Measurements from ENCODE around the gene WDFY4.

Gene WDFY4

DNA sequence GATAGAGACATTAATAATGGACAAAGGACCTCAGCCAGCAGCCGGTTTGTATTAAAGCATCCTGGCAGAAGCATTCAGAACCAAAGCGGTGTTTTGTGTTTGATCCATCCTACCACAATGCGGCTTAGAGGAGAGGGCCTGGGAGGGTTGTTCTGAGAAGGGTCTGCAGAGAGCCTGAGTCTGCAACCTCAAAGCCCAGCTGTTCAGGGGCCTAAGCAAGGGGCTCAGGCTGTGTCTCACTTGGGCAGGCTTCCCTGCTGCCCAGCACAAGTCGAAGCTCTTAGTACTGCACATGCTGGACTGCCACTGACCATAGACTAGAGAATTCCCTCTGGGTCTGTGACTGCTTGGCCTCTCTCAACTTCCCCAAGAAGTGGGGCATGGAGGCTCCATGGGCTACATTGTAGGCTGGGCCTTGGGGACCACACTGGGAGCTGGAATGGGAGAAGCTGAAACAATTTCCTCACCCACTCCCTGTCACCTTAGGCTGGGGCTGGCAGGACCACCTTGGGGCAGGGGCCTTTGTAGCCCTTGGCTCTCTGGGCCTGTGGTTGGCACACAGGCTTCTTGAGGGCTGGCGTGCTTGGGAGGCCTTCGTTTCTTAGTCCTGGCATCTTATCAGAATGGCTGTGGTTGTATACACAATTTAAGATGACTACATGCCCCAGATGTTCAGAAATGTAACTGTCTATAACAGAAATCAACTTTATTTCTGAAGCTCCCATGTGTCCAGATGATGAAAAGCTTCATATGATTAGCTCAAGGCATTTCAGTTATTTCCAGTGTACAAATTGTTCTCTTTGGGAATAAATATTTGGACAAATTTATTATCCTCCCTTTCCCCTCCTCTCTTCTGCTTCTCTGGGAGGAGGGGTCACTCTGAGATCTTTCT lies 210.5 kb downstream of the WDFY4 start:
- DNase-seq = no peak

DNA sequence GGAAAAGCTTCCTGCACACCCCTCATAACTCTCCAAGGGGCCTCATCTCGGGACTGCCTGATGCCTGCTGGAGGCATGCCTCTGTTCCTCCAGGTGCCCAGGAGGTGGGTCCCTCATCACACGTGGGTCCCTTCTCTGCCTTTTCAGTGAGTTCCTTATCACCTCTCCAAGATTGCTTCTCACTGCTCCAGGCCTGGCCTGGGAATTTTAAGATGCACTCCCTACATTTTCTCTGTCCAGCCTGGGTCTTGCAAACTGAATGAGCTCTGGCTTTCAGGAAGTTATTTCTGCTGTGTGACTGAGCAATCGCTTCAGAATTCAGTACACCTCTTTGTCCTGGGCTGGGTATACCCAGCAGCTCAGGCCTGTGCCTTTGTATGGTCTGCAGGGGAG lies 211.1 kb downstream of the WDFY4 start:
- DNase-seq = no peak

DNA sequence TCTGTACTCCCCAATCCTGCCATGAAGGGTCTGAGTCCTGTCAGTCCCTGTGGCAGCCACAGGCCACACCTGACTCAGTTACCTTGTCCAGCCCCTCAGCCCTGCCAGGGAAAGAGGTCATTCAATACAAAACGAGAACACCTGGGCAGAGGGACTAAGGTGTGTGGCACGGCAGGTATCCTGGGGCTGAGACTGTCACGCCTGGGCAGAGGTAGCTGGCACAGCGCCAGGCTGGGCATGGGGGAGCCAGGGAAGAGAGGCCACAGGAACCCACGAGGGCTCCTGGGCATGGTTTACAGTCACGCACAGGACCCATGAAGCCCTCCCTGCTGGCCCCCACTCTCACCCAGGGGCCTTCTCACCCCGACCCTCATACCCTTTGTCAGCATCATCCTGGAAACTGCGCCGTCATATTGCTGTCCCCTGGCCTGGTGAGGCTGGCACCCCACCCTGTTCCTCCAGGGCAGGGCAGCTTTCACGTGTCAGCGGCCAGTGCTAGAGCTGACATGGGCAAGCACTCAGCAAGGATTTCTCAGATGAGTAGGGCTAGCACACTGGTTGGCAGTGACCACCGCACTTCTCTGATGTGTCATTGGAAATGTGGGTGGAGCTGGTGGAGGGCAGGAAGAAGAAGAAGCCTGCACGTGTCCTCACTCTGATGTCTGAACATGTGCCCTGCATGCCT lies 212.2 kb downstream of the WDFY4 start:
- peak; percentile 25 for DNase-seq

DNA sequence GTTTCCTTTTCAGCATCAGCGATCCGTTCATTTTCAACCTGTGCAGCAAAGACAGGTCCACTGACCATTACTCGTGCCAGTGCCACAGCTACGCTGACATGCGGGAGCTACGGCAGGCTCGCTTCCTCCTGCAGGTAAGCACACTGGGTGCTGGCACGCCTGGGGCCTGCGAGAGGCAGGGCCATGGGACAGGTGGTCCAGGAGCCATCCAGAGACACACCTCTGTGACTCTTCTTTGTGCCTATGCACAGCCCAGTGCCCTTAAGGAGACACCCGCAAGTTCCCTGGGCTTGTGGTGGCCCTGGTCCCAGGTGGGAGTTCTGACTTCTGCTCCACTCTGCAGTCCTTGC lies 212.7 kb downstream of the WDFY4 start:
- DNase-seq = no peak

DNA sequence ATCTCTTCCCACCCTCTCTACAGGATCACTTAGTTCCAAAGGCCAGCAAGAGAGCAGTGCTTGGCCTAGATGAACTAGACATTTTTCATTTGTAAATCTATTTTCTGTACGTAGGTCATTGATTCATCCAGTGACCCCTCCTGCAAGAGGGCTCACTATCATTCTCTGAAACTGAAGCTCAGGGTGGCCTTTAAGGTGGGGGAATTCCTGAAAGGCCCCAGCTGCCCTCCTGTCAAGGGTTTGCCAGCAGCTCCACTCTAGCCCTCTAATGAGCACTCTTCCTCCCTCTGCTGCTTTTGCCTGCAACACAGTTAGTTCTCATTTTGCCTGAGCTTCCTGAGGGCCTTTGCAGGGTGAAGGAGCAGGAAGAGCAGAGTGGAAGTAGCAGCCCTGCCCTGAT lies 213.8 kb downstream of the WDFY4 start:
- DNase-seq = no peak

DNA sequence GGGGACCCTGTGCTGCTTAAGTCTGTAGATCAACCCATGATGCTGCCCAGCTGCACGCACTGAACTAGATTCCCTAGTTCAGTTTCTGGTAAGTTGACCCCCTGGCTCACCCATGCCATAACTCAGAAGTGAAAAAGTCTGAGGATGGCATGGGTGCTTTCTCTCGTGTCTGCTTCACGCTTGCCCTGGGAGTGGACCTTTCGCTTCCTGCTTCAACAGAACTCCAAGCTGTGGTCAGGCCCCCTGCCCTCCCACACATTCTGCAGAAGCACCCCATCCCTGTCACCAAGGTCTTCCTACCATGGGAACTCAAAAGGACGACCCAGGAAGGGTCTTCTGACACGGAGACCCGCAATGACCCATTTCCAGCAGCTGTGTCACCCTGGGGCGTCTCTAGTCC lies 215.1 kb downstream of the WDFY4 start:
- DNase-seq = no peak

GRCh38 chr10:48900371-48900801 lies 215.7 kb downstream of the WDFY4 start:
- no peak for DNase-seq

- no peak for DNase-seq
These were observed 216.6 kb downstream of the WDFY4 start for GRCh38 chr10:48901319-48901718.

DNA sequence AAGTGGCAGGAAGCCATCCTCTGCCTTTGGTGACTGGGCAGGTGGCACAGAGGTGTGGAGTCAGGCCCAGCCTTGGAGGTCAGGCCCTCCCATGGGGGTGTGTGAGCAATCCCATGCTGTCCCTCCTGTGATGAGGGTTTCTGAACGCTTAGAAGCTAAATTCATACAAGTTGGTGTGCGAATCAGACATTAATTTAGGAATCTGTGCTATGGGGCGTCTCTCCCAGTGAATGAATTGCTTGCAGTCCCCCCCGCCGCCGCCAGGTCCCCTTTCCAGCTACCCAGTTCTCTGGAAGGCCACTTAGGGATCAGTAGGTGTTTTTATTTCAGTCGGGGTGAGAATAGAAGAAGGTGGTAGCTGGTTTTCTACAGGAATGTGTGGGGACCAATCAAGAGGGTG lies 217.4 kb downstream of the WDFY4 start:
- DNase-seq = no peak

GRCh38 chr10:48903151-48903550 lies 218.5 kb downstream of the WDFY4 start:
- no peak for DNase-seq

DNA sequence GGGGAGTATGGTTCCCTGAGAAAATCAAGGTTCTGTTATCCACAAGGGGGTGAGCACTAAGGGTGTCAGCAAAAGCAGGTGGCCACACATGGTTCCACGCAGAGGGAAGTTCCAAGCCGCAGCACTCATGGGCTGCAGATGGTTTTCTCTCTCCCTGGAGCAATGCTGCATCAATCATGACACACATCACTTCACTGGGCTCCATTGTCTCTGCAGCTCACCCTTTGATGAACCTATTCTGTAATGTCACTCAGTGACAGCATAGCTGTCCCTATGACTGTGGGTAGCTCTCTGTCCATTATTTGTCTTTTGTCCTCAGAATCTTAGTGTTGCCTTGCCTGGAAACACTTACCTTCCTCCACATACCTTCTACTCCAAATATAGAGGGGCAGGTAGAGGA lies 220.2 kb downstream of the WDFY4 start:
- DNase-seq = no peak

GRCh38 chr10:48905311-48905710 lies 220.6 kb downstream of the WDFY4 start:
- no peak for DNase-seq

DNA sequence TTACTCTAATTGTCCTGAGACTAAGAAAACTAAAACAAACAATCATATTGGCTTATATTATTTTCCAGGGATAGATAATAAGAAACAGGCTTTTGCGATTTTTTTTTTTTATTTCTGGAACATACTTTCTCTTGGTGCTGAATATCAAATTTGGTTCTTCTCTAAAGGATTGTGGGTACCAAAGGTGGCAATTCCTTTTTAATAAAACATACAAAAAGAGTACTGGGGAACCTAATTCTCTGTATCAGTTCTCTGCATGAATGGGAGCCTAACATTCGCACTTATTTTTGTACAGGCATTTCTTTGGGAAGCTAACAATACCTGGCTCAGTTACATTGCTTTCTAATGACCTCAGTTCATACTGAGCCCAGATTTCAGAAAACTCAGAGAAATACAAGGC lies 222.2 kb downstream of the WDFY4 start:
- DNase-seq = no peak

GRCh38 chr10:48907730-48908129 lies 223.1 kb downstream of the WDFY4 start:
- DNase-seq = no peak

DNA sequence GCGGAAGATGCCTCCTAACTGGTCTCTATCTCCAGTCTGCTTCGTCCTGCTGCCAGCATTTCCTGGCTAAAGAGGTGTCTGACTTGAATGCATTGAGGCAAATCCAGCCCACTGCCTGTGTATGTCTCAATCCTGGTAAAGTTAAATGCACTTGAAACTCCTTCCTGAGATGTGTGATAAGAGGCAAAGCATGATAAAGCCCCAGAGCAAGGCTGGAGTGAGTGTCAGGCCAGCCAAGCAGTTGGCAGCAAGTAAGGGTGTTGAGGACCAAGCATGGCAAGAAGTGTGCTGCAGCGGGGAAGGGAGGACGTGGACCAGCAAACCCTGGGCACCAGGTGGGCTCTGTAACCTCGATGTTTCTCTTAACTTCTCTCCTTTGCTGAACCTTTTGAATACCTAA lies 225.9 kb downstream of the WDFY4 start:
- DNase-seq = no peak

DNA sequence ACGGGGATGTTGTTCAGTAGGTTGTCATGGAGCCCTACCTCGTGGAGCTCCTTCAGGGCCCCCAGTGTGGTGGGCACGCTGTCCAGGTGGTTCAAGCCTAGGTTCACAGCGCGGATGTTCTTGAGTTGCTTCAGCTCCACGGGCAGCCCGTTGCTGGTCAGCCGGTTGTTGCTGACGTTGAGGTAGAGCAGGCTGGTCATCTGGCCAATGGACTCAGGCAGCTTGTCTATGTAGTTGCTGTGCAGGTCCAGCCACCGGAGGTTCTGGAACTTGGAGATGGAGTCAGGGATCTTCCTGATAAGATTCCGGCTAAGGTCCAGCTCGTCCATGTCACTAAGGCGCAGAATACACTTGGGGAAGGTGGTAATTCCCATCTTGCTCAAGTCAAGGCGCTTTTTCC lies 229.0 kb downstream of the WDFY4 start:
- no peak for DNase-seq

GRCh38 chr10:48923748-48924147 lies 239.1 kb downstream of the WDFY4 start:
- no peak for DNase-seq

- DNase-seq = no peak
These were observed 240.3 kb downstream of the WDFY4 start for GRCh38 chr10:48924988-48925387.

DNA sequence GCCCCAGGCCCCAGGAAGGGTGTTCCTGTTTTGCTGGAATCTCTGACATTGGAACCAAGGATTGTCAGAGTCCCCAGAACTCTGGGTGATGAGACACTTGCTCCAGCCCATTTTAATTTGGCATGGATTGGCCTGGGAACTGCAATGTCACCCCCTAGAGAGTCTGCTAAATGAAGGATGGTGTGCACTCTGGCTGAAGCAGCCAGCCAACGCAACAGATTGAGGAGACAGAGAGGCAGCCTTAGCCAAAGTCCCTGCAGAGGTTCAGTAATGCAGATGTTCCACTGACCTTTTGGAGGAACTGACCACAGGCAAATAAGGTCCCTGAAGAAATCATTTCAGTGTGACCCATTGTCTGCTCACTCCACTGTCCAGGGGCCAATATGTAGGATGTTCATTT lies 241.6 kb downstream of the WDFY4 start:
- no peak for DNase-seq

- no peak for DNase-seq
These were observed 242.3 kb downstream of the WDFY4 start for GRCh38 chr10:48926764-48927540.

DNA sequence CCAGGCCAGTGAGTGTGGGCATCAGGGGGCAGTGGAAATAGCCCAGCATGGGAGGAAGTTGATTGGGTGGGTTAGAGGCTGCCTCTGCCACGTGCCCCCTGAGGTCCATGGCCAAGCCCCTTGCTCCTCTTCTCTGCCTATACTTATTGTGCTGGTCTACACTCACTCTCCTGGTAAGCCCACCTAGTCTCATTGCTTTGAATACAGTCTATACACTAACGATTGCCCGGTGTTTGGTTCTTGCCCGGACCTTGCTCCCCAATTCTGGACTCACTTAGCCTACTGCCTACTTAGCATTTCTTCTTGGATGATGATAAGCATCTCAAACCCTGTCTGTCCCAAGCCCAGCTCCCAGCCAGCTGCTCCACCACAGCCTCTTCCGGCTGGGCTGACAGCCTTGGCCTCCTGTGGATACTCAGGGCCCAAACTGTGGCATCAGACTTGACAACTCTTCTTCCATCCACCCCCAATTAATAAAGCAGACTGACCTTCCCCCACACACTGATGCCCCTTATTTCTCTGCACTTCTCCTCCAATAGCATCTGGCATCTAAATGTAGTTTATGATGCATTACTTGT lies 244.8 kb downstream of the WDFY4 start:
- no peak for DNase-seq

GRCh38 chr10:48931188-48931587 lies 246.5 kb downstream of the WDFY4 start:
- no peak for DNase-seq

Data from NCI-H345 (cell line).